Activated CD4-positive, alpha-beta T cell treated with anti-CD3 and anti-CD28 coated beads, Interleukin-2, amount 50 U/mL, for 4 hours (primary cell): Measurements from ENCODE around the gene GNA15.
"Not testable (repeated sequence)": the region's sequence is repeated elsewhere in the genome, so short reads cannot be mapped to it uniquely, and the experiment has no call there.

ENCODE experiments used
- DNase-seq, 2 experiments: peaks; one replicate each; pipeline ENCODE4 v3.0.0-alpha.2; 2020

Gene GNA15

DNA sequence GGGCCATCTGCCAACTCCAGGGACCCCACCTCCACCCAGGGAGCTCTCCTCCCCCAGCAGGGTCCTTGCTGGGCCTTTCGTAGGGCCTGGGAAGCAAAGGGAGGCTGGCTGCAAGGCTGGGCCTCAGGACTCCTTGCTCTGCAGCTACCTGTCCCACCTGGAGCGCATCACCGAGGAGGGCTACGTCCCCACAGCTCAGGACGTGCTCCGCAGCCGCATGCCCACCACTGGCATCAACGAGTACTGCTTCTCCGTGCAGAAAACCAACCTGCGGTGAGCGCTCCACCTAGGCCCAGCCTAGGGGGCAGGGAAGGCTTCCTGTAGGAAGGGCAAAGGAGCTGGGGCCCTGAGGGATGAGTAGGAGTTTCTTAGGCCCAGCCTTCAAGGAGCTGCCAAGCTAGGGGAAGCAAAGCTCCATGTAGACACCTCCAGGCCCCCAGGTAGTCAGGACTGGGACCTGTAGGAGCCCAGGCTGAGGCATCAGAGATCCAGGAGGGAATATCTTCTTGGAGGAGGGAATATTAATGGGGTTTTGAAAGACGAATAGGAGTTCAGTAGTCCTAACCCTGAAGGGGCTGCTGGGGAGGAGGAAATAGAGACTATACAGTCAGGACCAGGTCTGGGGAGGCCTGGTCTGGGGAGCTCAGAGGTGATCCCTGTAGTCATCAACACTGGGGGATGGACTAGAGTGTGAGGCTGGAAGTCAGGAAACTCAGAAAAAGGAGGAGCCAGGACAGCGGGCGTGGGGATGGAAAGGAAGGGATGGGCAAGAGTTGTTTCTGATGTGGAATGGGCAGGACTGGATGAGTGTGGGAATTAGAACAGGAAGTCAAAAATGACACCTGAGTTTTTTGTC is 16.0 kb downstream of the GNA15 start:
- no peak for DNase-seq

GRCh38 chr19:3152419-3152780 is 16.6 kb downstream of the GNA15 start:
- no peak for DNase-seq

- DNase-seq, result no peak
Observed at GRCh38 chr19:3153286-3154230, 17.7 kb downstream of the GNA15 start.

GRCh38 chr19:3154447-3154846 is 18.6 kb downstream of the GNA15 start:
- not testable (repeated sequence) for DNase-seq

GRCh38 chr19:3154957-3155736 is 19.3 kb downstream of the GNA15 start:
- DNase-seq, result peak; percentile 86 to 88

DNA sequence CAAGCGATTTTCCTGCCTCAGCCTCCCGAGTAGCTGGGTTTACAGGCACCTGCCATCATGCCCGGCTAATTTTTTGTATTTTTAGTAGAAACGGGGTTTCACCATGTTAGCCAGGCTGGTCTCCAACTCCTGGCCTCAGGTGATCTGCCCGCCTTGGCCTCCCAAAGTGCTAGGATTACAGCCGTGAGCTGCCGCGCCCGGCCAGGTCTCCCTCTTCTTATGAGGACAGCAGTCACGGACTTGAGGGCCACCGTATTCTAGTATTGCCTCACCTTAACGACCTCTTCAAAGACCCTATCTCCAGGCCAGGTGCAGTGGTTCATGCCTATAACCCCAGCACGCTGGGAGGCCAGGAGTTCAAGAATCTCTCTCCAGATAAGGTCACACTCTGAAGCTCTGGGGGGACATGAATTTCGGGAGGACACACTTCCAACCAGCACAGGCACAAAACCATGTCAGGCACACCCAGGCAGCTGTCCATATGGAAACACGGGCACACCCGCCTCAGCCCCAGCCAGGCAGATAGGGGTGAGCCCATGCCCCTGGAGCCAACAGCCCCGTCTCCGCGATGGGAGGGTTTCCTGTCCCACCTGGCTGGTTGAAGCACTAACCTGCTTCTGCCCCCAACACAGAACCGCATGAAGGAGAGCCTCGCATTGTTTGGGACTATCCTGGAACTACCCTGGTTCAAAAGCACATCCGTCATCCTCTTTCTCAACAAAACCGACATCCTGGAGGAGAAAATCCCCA is 21.4 kb downstream of the GNA15 start:
- DNase-seq, result no peak

DNA sequence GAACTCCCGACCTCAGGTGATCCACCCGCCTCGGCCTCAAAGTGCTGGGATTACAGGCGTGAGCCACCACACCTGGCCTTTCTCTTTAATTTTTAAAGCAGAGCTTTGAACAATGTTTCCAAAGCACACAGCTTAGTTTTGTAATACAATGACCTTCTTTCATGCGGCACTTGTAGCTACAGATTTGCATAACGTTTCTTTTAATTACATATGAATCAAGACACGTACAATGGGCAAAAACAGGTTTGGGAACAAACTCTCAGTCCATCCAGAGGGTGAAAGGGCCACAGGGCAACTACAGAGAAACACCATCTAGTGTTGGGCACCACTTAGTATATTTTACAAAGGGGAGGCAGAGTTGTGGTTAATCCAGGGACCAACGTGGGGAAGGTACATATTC is 23.7 kb downstream of the GNA15 start:
- DNase-seq, result no peak

GRCh38 chr19:3160219-3160618 is 24.4 kb downstream of the GNA15 start:
- no peak for DNase-seq

DNA sequence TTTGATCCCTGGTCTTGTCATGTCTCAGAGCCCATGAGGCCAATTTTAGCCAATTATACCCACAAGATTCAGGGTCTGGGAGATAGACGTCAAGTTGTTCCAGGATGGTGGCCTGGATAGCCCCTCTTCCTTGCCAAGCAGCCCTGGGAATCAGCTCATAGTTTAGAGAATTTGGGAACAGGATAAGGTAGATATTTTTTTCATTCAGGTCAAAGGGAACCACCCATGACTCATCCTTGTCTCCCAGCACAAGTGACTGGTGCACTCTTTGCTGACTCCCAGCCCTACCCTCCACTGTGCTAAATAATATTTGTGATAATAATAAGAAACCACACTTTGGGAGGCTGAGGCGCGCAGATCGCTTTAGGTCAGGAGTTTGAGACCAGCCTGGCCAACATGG is 25.6 kb downstream of the GNA15 start:
- no peak for DNase-seq

GRCh38 chr19:3162418-3163229 is 26.8 kb downstream of the GNA15 start:
- DNase-seq, result no peak

DNA sequence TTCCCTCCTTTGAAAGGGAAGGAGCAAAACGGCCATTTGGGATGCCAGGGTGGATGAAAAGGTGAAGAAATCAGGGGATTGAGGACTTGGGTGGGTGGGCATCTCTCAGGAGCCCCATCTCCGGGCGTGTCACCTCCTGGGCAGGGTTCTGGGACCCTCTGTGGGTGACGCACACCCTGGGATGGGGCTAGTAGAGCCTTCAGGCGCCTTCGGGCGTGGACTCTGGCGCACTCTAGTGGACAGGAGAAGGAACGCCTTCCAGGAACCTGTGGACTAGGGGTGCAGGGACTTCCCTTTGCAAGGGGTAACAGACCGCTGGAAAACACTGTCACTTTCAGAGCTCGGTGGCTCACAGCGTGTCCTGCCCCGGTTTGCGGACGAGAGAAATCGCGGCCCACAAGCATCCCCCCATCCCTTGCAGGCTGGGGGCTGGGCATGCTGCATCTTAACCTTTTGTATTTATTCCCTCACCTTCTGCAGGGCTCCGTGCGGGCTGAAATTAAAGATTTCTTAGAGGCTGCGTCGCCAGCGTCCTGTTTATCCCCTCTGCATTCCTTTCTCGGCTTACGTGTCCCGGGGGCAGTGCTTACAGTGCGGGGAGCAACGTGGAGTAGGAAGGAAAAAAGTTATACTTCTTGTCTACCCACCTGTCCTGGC is 27.5 kb downstream of the GNA15 start:
- peak; percentile 62 to 64 for DNase-seq

DNA sequence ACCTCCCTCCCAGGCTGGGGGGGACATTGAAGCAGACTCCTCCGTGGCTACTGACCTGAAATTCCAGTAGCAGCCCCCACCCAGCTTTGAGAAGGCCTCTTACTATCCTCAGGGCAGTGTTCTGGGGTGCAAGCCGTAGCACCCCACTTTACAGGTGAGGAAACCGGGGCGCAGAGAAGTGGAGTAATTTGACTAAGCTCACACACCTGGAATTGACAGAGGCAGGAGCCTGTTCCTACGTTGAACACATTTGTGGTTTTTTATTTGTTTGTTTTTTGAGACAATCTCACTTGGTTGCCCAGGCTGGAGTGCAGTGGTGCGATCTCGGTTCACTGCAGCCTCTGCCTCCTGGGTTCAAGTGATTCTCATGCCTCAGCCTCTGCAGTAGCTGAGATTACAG is 28.1 kb downstream of the GNA15 start:
- no peak for DNase-seq

DNA sequence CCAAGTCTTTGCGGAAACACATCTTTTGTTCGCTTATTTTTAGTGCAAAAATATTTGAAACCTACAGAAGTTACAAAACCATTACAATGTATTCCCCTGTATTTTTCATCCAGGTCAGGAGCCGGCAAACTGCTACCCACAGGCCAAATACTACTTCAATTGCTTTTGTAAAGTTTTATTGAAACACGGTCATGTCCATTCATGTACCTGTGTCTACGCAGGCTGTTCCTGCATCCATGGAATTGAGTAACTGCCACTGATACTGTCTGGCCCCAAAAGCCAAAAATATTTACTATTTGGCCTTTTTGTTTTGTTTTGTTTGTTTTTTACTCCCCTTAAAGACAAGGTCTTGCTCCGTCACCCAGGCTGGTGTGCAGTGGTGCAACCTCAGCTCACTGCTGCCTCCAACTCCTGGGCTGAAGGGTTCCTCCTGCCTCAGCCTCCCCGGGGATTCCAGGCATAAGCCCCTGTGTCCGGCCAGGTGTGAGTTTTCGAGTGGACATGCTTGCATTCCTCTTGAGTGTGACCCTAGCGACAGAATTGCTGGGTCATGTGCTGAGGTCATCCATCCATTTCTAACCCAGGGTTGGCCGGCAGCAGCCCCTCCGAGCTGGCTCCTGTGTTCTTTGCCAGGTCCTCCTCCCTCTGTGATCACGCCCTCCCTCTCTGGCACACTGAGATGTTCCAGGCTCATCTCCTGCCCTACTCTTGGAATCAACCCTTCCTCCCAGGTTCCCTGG is 31.9 kb downstream of the GNA15 start:
- no peak for DNase-seq

GRCh38 chr19:3171894-3172672 is 36.2 kb downstream of the GNA15 start:
- DNase-seq, result no peak

DNA sequence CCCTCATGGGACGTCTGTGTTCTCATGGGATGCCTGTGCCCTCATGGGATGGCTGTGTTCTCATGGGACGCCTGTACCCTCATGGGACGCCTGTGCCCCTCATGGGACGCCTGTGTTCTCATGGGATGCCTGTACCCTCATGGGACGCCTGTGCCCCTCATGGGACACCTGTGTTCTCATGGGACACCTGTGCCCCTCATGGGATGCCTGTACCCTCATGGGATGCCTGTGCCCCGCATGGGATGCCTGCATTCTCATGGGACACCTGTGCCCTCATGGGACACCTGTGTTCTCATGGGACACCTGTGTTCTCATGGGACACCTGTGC is 36.8 kb downstream of the GNA15 start:
- DNase-seq, result not testable (repeated sequence)

- no peak for DNase-seq
Observed at GRCh38 chr19:3175781-3176714, 40.2 kb downstream of the GNA15 start.

GRCh38 chr19:3176715-3177501 is 41.1 kb downstream of the GNA15 start:
- peak; percentile 72 to 77 for DNase-seq
